RCC 7860 (cell line): Measurements from ENCODE around the gene CYP2E1.
"Not testable (repeated sequence)": the region's sequence is repeated elsewhere in the genome, so short reads cannot be mapped to it uniquely, and the experiment has no call there.

Source experiments
- DNase-seq: peaks from one replicate; pipeline ENCODE4 v3.0.0-alpha.2; 2015; ENCODE audit warnings: low spot score
- FAIRE-seq: peaks from 2 replicates; lab custom pipeline; 2012; peaks lifted over from hg19 to GRCh38; lab: Jason Lieb, UNC

CYP2E1 gene

GRCh38 chr10:133526957-133527588, at the start of gene CYP2E1:
CYP2E1 (plus strand) TSS chr10:133527363; CDS start chr10:133527396, 33 bp downstream.
- DNase-seq (no peak), FAIRE-seq (no peak)

- DNase-seq (no peak), FAIRE-seq (no peak)
Observed at GRCh38 chr10:133481086-133481643, 46.0 kb upstream of the CYP2E1 start.

- DNase-seq (no peak), FAIRE-seq (no peak)
Observed at GRCh38 chr10:133481657-133482056, 45.5 kb upstream of the CYP2E1 start.

DNA sequence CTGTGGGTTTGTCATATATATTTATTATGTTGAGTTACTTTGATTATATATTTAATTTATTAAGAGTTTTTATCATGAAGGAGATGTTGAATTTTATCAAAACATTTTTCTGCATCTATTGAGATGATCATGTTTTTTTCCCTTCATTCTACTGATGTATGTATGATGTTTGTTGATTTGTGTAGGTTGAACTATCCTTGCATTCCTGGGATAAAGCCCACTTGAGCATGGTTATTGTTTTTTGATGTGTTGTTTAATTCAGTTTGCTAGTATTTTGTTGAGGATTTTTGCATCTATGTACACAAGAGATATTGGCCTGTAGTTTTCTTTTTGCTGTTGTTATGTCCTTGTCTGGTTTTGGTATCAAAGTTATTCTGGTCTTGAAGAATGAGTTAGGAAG, 42.3 kb upstream of the CYP2E1 start:
- DNase-seq (no peak), FAIRE-seq (no peak)

GRCh38 chr10:133487085-133487484, 40.1 kb upstream of the CYP2E1 start:
- DNase-seq: no peak
- FAIRE-seq: no peak

GRCh38 chr10:133488354-133488753, 38.8 kb upstream of the CYP2E1 start:
- DNase-seq: no peak
- FAIRE-seq: no peak

- no peak for FAIRE-seq
Observed at GRCh38 chr10:133489816-133490588, 37.2 kb upstream of the CYP2E1 start.

DNA sequence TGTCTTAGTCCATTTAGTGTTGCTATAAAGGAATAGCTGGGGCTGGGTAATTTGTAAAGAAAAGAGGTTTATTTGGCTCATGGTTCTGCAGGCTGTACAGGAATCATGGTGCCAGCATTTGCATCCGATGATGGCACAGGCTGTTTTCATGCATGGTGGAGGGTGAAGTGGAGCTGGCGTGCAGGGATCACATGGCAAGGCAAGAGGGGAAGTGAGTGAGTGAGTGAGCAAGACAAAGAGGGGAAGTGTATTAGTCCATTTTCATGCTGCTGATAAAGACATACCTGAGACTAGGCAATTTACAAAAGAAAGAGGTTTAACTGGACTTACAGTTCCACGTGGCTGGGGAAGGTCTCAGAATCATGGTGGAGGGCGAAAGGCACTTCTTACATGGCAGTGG, 33.6 kb upstream of the CYP2E1 start:
- not testable (repeated sequence) for DNase-seq, FAIRE-seq

More at GRCh38 chr10:133489816-133490588, 37.2 kb upstream of the CYP2E1 start:
- DNase-seq: no peak

DNA sequence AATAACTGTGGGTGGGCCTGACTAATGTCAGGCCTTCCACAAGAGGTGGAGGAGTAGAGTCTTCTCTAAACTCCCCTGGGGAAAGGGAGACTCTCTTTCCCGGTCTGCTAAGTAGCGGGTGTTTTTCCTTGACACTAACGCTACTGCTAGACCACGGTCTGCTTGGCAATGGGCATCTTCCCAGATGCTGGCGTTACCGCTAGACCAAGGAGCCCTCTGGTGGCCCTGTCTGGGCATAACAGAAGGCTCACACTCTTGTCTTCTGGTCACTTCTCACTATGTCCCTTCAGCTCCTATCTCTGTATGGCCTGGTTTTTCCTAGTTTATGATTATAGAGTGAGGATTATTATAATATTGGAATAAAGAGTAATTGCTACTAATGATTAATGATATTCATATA, 29.8 kb upstream of the CYP2E1 start:
- FAIRE-seq, DNase-seq: not testable (repeated sequence)

- not testable (repeated sequence) for DNase-seq, FAIRE-seq
Observed at GRCh38 chr10:133499176-133499575, 28.0 kb upstream of the CYP2E1 start.

DNA sequence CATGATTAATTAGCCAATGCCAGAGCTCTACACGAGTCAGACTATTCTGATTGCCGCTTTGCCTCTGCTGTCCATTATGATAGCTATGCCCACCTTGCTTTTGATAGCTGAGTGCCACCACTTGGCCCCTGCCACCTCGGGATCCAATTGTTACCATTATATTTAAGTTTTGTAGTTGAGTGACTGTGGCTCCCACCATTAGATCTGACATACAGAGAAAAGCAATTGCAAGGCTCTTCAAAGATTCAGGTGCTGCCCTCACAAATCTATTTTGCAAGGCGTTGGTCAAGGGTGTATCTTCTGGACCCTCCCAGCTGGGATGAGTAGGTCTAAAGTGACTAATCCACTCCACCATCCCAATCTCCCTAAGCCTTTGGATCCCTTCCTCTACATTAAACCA, 26.3 kb upstream of the CYP2E1 start:
- not testable (repeated sequence) for FAIRE-seq, DNase-seq

DNA sequence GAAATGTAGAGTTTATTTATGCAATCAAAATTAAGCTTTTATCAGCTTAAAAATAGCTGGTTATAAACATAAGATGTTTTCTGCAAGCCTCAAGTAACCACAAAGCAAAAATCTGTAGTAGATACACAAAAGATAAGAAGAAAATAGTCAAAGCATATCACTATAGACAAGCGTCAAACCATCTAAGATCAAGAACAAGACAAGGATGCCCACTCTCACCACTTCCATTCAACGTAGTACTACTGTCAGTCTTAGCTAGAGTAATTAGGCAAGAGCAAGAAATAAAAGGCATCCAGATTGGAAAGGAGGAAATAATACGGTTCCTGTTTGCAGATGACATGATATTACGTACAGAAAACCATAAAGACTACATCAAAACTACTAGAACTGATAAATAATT, 17.5 kb upstream of the CYP2E1 start:
- DNase-seq (no peak), FAIRE-seq (no peak)

DNA sequence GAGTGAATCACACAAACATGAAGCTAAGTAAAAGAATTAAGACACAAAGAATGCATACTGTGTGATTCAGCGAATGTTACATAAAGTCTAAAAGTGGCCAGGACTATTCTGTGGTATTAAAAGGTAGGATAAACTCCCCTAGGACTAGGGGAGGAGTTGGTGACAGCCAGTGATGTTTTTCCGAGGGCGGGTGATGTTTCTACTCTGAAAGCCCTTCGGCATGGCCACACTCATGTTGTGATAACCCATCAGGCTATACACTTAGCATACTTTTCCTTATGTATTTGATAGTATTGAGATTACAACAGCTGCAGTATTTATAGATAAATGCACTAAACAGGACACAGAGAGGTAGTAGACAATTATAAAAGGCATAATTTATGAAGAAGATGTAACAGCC, 15.8 kb upstream of the CYP2E1 start:
- DNase-seq (no peak), FAIRE-seq (no peak)

DNA sequence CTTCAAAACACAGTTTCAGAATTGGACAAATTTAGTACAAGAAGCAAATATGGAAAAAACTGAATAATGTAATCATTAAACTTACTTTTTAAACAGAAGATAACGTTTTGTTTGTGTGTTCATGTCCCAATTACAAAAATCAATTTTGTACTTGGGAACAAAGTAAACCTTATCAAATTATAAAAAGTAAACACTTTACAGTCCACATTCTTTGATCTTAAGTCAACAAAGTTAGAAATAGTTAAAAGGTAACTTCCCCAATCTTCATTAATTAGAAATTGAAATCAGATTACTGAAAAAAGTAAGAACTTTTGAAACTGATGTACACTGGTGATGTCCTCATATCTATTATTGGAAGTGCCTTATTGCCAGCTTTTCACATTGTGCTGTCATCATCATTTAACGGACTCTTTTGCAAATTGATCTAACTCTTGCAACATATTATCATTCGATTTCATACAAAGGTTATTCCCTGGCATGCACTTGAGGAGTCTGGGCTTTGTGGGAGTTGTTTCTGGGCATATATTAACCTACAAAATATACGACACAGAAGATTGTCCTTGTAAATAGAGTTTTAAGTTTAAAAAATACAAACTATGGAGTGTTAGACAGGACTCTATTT, 15.1 kb upstream of the CYP2E1 start:
- FAIRE-seq (no peak), DNase-seq (no peak)

DNA sequence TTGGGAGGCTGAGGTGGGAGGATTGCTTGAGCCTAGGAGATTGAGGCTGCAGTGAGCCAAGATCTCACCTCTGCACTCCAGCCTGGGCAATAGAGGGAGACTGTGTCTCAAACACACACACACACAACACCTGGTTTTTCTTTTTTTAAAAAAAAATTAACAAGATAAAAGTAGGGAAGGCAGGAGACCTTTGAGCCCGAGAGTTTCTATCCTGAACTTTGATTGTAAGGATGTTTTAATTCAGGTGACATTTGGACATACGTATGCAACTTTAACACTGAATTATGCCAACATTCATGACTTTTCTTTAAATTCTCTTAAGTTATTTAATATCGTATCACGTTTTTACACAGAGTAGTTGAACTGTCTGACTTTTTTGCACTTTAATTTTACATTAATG, 11.7 kb upstream of the CYP2E1 start:
- DNase-seq (no peak), FAIRE-seq (no peak)

GRCh38 chr10:133516057-133516456, 11.1 kb upstream of the CYP2E1 start:
- DNase-seq: no peak
- FAIRE-seq: no peak

- FAIRE-seq, DNase-seq: not testable (repeated sequence)
Observed at GRCh38 chr10:133518517-133518916, 8.6 kb upstream of the CYP2E1 start.

DNA sequence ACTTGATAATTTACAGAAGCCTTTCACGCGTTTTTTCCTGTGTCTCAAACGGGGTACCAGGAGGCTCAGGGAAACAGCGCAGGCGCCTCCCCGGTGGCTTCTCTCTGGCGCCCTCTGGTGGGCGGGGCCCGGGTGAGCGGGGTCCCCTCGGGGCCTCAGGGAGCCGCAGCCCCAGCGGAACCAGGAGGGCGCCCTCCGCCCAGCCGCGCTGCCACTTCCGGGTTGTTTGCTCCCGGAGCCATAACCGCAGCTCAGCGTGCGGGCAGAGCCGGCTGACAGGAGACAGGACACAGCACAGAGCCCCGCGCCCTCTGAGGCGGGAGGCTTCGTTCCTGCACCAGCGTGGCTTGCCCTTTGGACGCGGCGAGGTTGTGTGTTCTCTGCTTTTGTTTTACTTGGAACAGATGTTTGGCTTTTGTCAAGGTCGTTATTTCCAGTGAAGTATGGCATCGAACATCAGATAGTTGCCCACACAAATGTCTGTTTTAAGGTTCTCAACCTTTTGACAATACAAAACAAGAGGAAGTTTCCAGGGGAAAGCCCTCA, 6.9 kb upstream of the CYP2E1 start:
- FAIRE-seq (no peak), DNase-seq (peak; percentile 31)

GRCh38 chr10:133523631-133524203, 3.4 kb upstream of the CYP2E1 start:
- no peak for FAIRE-seq
- DNase-seq: no peak

DNA sequence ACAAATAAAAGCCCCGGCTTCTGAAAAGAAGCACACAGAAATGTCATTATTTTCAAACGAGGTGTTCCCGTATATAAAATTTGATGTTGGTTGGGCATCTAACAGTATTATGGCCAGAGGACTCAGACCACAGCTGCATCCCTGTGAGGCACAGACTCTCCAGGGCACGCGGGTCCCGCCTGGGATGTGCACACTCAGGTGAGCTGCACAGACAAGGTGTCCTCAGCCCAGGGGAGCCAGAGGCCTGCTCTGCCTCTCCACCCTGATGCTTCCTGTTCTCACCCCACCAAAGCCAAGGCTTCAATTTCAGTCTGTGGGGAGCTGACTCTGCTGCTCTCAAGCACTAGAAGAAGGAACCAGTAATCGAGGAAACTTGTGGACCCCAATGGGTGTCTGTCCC, 1.7 kb upstream of the CYP2E1 start:
- no peak for FAIRE-seq
- DNase-seq: no peak

DNA sequence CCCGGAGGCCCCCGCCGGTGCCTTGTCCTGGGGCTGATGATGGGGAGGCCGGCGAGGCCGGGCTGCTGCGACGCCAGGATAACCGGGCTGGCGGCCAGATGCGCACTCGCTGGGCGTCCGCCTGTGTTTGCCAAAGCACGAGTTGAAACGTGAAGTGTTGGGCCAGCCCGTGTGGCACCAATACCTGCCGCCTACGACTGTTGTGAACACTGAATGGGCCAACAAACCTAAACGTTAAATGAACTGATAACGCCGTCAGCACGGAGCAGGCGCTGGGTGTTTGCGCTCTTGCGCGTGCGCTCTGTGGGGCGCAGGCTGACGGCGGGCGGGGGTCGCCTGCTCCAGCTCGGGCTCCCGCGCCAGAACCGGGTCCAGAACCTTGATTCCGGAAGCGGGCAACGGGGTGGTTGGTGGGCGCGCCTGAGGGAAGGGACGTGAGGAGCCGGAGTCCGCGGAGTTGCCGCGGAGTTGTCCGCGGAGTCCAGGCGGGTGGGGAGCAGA, 658 bp downstream of the CYP2E1 start:
- DNase-seq: no peak
- FAIRE-seq: no peak
